Progenitor cell of endocrine pancreas (in vitro differentiated cells): ENCODE data around the gene APOF. TPM values are rescaled to one million over a fixed set of nuclear protein-coding genes. Genes with fewer than 3 reads are reported as not detected.
"Not testable (repeated sequence)": the region's sequence is repeated elsewhere in the genome, so short reads cannot be mapped to it uniquely, and the experiment has no call there.

Source experiments
- DNase-seq: peaks from one replicate; pipeline ENCODE4 v3.0.0; 2021; ENCODE audit warnings: low spot score; ENCODE audit not compliant: unreplicated experiment
- H3K27ac Mint-ChIP-seq: 2 replicates; pipeline ENCODE4 v1.8.0; 2021; ENCODE audit warnings: mild to moderate bottlenecking, moderate library complexity, mixed read lengths
- H3K27me3 Mint-ChIP-seq: 2 replicates; pipeline ENCODE4 v1.8.0; 2021; ENCODE audit warnings: mixed read lengths
- H3K36me3 Mint-ChIP-seq: 2 replicates; pipeline ENCODE4 v1.8.0; 2022; ENCODE audit warnings: mixed read lengths; ENCODE audit not compliant: insufficient read depth
- H3K4me1 Mint-ChIP-seq: 2 replicates; pipeline ENCODE4 v1.8.0; 2021; ENCODE audit warnings: low read depth, mixed read lengths
- H3K4me3 Mint-ChIP-seq: 2 replicates; pipeline ENCODE4 v1.8.0; 2021; ENCODE audit warnings: low read depth, mild to moderate bottlenecking, moderate library complexity, mixed read lengths
- H3K9me3 Mint-ChIP-seq: 2 replicates; pipeline ENCODE4 v1.8.0; 2021; ENCODE audit warnings: low read depth, mixed read lengths
- CTCF ChIP-seq: fragments of 200-600 bp; sonication (generic); IDR thresholded peaks from one replicate; pipeline ENCODE4 v1.5.0; 2021; ENCODE audit warnings: antibody characterized with exemption, mild to moderate bottlenecking; ENCODE audit not compliant: unreplicated experiment
- total RNA-seq: library from RNA; stranded (reverse); gene quantifications from 2 replicates; pipeline ENCODE4 v1.2.1, GENCODE V29; 2021

The APOF gene
- total RNA-seq, 1 donor from 2014 or later: not detected

GRCh38 chr12:56358836-56359532, 3.7 kb downstream of the APOF start:
- Mint-ChIP-seq H3K27me3 (no peaks in the 10 kb centered on the region), H3K4me1 (peaks cover 15% of the 10 kb centered on the region), H3K9me3 (no peaks in the 10 kb centered on the region), H3K27ac (peak overlapping the region; percentile 99), H3K4me3 (peak overlapping the region; percentile 93), H3K36me3 (peaks cover 6% of the 10 kb centered on the region)
- no peak for TF ChIP-seq CTCF
- DNase-seq: no peak

- Mint-ChIP-seq H3K4me3 (no peak overlapping the region), H3K36me3 (peaks cover 27% of the 10 kb centered on the region), H3K4me1 (peaks cover 4% of the 10 kb centered on the region), H3K27me3 (no peaks in the 10 kb centered on the region), H3K27ac (no peak overlapping the region), H3K9me3 (no peaks in the 10 kb centered on the region)
- no peak for DNase-seq
- no peak for TF ChIP-seq CTCF
Measured at GRCh38 chr12:56351325-56351724, 11.3 kb downstream of the APOF start.

GRCh38 chr12:56350662-56351061, 12.0 kb downstream of the APOF start:
- peaks cover under 1% of the 10 kb centered on the region for H3K4me1 Mint-ChIP-seq
- peaks cover 24% of the 10 kb centered on the region for H3K36me3 Mint-ChIP-seq
- no peaks in the 10 kb centered on the region for H3K9me3 Mint-ChIP-seq
- no peak overlapping the region for H3K27ac Mint-ChIP-seq
- TF ChIP-seq CTCF: no peak
- no peaks in the 10 kb centered on the region for H3K27me3 Mint-ChIP-seq
- no peak overlapping the region for H3K4me3 Mint-ChIP-seq
- DNase-seq: no peak

- no peak for DNase-seq
- Mint-ChIP-seq H3K36me3 (peaks cover 22% of the 10 kb centered on the region), H3K9me3 (no peaks in the 10 kb centered on the region), H3K4me1 (no peaks in the 10 kb centered on the region), H3K27ac (no peak overlapping the region), H3K27me3 (no peaks in the 10 kb centered on the region), H3K4me3 (no peak overlapping the region)
- TF ChIP-seq CTCF: no peak
Measured at GRCh38 chr12:56348776-56349175, 13.9 kb downstream of the APOF start.

- not testable (repeated sequence) for H3K27me3 Mint-ChIP-seq, H3K4me3 Mint-ChIP-seq, H3K9me3 Mint-ChIP-seq, H3K27ac Mint-ChIP-seq, DNase-seq, H3K4me1 Mint-ChIP-seq
- peaks cover 27% of the 10 kb centered on the region for H3K36me3 Mint-ChIP-seq
Measured at GRCh38 chr12:56347255-56347654, 15.4 kb downstream of the APOF start.

GRCh38 chr12:56346675-56347074, 16.0 kb downstream of the APOF start:
- Mint-ChIP-seq H3K27ac (no peak overlapping the region), H3K36me3 (peaks cover 27% of the 10 kb centered on the region), H3K27me3 (no peaks in the 10 kb centered on the region), H3K4me1 (no peaks in the 10 kb centered on the region), H3K9me3 (no peaks in the 10 kb centered on the region), H3K4me3 (no peak overlapping the region)
- TF ChIP-seq CTCF: no peak
- DNase-seq: no peak

GRCh38 chr12:56342290-56342689, 20.4 kb downstream of the APOF start:
- H3K27ac Mint-ChIP-seq, DNase-seq, H3K4me1 Mint-ChIP-seq, H3K36me3 Mint-ChIP-seq, H3K27me3 Mint-ChIP-seq, H3K4me3 Mint-ChIP-seq, H3K9me3 Mint-ChIP-seq: not testable (repeated sequence)
